SW480 (cell line): ENCODE measurements around the gene MANBA.

Source experiments
- DNase-seq: peaks from one replicate; pipeline ENCODE4 v3.0.0-alpha.2; 2016; ENCODE audit warnings: low spot score

MANBA gene

DNA sequence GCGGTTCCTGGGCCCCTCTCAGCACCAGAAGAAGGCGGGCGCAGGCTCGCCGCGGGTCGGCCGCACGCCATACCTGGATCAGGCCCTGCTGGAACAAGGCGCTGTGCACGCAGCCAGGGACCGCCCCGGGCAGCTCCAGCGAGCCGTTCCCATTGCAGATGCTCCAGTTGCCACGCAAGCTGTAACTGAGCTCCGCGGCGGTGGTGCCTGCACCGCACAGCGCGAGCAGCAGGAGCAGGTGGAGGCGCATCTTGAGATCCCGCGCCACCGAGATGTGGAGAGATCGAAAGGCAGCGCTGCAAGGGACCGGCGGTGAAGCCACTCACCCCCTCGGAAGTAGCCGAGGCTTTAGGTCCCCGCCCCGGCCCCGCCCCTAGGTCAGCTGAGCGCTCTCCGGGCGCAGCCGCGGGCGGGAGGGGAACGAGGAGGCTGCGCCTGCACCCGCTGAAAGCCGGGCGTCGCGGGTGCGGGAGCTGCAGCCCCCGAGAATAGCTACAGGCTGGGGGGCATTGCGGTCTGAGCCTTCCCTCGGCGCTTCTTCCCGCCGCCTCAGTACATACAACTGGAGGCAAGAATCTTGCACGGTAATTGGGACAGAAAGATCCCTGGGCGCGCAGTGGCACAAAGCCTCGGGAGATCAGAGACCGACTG lies at the start of gene MANBA:
Gene MANBA (minus strand): TSS at position 324 of the 651 bp plus-strand sequence. CDS start 74 bp downstream, at position 250.
- DNase-seq = peak; percentile 70

DNA sequence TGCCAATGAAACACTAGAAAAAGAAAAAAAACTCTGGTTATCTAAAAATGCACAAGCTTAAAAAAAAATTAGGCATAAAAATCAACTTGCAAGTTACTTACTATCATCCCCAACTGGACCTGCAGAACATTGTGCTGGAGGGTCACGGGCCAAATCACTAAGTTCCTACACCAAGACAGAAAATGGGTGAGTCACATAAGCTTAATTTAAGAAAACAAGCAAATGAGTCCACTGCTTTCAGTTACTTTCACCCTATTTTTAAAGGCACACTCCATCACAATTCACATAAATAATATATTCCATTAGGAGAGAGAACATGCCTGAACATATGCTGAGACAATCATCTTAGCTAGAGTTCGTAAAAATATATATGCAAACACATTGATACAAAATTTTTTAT lies 48.9 kb upstream of the MANBA start:
- DNase-seq = no peak

DNA sequence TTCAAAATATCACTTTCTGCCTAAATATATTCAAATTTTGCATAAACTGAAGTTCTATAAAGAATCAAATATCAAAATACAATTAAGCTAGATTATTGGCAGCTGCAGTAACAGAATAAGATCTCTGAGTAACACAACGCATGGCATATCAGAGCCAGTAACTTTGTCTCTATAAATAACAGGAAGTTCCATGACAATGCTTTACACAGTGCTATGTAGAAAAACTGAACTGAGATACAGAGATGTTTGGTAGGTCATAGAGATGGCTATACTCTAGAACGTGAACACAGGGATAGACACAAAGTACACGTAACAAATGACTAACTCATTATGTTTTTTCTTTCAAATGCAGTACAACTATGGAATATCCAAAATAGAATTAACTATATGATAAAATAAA lies 48.4 kb upstream of the MANBA start:
- no peak for DNase-seq

DNA sequence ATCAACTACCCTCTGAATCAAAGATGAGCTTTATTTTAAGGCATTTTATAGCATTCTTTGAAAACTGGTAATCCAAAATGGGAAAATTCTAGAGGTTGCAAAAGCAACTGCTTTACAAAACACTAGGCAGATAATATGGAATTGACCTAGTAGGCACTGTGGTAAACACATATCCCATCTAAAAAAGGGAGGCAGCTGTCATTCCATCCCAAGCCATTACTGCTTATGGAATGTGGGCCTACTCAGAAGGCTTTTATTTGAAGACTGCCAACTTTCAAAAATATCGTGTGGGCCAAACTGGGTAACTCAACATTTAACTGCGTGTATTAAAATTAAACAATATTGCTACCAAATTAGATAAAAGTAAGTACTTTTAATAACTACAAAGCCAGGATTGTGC lies 47.2 kb upstream of the MANBA start:
- no peak for DNase-seq

DNA sequence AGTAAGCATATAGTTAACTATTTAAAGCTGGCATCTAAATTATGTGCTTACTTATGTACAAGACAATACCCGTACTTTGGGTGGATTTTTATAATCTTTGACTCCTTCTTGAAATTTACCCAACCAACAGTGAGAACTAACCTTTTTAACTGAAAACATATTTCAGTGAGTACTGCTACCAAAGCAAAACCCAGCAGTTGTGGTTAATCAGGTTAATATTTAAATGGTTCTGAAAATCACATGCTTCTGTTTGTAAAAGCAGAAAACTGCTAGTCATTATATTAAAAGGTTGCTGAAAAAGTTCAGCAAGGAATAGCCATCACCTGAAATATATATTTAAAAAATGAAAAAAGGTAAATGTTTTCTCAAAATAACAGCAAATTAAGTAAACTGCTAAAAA lies 46.6 kb upstream of the MANBA start:
- DNase-seq = no peak

DNA sequence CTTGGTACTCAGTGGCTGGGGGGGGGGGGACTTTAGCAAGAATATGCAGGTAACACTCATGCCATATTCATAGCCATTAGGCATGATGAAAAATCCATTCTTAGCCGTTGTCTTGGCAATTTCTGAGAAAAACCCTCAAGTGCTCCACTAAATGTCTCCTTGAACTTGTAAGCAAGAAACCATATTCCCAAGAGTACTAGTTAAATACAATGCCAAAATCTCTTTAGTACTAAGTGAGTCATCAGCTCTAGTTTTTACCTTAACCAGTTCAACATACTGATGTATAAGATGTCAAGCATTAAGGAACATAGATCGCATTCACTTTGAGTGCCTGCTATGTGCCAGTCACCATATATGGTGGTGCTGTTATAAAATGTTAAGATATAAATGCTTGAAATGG lies 39.0 kb upstream of the MANBA start:
- DNase-seq = no peak

DNA sequence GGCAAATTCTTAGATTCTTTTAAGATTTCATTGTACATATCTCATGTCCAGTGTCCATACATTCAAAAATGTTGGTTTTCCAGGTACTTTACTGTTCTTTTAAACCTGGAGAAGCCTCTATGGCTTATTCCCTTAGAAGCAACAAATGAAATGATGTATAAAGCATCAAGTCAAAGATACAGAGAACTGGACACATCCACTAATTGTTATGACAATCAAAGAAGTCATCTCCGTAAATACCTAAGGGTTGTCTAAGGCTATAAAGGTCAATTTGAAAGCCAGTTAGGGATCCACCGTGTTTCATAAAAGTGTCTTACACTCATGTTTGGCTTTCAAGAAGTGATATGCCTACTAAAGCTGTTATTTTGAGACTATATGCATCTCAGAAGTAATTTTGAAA lies 34.2 kb upstream of the MANBA start:
- DNase-seq = no peak

DNA sequence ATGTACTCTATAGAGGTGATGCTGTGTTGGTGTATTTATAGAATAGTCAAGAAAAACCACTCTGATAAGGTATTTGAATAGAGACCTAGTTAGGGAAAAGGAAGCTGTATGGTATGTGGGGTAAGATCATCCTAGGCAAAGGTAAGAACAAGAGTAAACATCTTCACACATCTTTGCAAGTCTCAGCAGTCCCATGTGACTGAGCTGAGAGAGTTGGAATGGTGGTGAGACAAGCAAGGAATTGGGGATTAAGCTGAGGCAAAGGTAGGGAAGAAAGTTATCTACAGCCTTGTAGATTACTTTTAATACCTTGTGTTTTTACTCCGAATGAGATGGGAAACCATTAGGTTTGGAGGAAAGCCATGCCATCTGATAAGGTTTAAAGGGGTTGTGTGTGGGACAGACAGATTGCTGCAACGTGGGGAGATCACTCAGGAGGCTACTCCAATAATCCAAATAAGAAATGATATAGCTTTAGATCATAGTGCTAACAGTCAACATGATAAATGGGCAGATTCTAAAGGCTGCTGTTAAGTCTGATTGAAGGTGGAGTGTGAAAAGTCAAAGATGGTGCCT lies 31.7 kb upstream of the MANBA start:
- DNase-seq = no peak

DNA sequence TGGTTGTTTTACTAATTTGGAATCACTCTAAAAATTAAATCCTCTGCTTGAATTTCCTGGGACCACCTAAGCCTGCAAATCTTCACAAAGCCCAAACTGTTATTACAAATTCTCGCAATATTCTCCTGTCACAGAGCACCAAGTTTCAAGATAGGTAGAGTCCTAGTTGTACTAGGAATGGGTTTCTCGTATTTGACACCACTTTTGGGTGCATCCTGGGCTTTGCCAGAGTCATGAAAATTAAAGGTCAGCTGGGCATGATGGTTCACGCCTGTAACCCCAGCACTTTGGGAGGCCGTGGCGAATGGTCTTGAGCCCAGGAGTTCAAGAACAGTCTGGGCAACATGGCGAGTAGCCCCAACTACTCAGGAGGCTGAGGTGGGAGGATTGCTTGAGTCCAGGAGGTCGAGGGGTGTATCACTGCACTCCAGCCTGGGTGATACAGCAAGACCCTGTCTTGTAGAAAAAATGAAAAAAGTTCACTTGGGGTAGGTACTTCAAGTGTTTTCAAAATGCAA lies 30.6 kb upstream of the MANBA start:
- no peak for DNase-seq

DNA sequence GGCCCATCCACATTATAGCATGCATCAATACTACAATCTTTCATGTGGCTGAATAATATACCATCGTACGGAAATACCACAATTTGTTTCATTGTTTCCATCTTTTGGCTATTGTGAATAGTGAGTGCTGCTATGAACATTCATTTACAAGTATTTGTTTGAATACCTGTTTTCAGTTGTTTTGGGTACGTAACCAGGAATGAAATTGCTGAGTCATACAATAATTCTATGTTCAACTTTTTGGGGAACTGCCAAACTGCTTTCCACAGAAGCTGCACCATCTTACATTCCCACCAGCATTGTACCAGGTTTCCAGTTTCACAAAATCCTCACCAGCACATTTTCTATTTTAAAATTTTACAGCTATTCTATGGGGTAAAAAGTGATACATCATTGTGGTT lies 28.5 kb upstream of the MANBA start:
- no peak for DNase-seq

DNA sequence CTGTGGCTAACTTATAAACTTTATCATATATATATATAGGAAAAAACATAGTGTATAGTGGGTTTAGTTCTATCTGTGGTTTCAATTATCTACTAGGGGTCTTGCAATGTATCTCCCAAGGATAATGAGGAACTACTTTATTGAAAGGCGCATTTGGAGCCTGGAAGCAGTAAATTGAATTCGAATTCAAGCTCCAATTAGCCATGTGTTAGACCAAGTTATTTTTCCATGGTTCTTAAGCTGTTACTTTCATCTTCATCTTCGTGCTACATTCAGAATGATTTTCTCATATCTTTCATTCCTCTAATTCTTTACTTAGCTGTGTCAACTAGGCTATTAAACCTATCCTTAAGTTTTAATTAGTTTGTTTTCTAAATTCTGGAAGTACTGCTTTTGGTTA lies 27.2 kb upstream of the MANBA start:
- DNase-seq = no peak

DNA sequence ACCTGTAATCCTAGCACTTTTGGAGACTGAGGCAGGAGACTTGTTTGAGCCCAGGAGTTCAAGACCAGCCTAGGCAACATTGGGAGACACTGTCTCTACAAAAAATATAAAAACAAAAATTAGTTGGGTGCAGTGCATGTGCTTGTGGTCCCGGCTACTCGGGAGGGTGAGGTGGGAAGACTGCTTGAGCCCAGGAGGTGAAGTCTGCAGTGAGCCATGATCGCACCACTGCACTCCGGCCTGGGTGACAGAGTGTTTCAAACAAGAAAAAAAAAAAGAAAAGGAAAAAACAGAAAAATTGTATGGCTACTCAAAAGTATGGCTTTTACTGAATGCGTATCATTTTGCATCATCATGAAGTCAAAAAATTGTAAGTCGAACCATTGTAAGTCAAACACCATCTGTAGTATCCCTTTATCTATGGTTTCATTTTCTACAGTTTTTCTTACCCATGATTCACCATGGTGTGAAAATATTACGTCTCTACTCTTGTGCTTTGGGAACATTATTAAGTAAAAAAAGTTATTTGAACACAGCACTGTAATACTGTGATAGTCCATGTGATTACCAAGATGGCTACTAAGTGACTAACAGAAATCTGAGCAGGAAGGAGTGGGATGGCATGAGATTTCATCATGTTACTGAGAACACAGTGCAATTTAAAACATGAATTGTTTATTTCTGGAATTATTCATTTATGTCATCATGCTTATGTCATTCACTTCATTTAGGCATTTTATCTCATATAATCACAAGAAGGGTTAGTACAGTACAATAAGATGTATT lies 26.5 kb upstream of the MANBA start:
- peak; percentile 32 for DNase-seq

DNA sequence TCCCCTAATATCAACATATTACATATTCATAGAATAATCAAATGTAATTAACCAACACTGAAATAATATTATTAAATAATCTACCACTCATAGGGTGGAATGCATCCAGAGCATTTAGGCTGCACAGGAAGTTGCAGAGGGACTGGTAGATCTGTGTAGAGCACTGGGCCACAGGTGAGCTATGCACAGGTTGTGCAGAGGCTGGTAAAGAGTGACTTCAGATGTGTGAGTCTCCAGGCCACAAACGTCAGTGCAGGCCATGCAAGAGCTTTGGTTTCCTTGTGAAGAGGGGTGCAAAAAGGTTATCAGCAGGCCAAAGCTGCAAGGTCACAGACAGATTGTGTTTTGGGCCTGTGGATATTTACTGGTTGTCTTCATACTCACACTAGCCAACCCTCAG lies 25.5 kb upstream of the MANBA start:
- no peak for DNase-seq

DNA sequence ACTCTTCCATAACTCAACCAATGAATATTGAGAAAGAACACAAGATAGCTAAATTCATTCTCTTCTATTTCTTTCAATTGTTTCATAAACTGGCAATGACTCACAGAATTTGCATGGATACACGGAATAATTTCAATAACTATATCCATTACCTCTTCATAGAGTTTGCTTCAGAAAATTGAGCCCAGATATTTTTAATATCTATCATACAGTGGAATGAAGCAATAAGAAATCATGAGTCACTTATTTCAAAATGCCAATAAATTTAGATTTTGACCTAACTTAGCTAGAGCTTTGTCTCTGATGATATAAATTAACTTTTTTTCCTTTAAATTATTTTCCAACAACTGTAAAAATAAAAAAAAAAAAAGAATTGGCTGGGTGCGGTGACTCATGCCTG lies 22.2 kb upstream of the MANBA start:
- no peak for DNase-seq

DNA sequence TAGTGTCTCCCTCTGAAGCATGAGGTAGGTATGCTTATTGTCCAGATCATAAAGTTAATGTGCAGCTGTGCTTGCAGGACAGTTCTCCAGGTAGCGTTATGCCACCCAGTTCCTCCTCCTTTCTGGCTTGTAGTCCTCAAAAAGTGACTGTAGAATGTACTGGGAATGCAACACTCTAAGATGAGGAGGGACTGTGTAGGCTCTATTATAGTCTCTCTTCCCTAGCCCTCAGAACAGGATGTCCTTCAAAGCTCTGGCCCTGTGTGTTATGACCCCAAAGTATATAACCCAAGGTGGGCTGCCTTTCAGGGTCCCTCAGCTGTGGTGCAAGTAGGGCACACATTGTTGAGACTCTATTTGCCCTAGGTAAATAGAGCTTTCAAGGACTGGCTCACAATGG lies 20.8 kb upstream of the MANBA start:
- DNase-seq = no peak

DNA sequence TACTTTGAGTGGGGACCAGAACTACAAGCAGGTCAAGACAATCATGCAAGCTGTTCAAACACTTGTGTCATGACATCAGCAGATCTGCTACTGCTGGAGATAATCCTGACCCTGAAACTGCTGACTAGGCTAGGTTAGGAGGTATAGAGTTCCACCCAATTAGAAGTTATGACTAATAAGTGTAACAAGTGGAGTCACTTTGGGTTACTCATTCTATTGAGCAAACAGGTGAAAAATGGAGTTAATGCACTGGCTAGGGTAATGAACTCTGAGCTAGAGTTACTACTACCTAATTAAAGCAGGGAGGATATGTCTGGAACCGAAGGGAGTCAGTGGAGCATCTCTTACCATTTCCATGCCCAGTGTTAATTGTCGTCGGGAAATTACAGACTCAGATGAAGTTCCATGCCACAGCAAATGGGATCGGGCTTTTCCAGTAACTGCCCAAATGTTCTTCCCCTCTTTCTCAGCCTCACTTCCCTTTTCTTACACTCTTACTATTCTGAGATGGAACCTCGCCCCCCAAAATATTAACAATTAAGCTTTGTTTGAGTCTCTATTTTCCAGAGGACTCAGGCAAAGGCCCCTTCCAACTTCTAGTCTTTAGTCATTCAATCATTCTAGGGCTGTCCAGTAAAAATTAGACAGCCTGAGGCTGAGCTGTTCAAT lies 19.8 kb upstream of the MANBA start:
- DNase-seq = no peak

DNA sequence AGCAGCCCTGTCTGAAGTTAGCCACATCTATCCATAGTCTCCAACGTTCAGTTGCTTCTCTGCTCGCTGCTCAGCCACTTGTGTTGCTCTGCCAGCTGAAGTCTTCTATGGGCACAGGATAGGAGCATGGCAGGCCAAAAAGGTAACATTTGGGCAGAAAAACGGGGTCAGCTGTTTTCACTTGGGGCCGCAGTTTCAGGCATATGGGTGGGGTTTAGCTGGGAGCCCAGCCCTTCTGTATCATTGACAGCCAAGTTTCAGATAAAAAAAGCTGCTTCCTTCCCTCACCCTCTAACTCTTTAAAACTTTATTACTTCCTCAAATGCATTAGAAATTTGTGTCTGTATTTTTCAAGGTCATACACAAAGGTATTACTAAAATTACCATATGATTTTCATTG lies 18.4 kb upstream of the MANBA start:
- no peak for DNase-seq

DNA sequence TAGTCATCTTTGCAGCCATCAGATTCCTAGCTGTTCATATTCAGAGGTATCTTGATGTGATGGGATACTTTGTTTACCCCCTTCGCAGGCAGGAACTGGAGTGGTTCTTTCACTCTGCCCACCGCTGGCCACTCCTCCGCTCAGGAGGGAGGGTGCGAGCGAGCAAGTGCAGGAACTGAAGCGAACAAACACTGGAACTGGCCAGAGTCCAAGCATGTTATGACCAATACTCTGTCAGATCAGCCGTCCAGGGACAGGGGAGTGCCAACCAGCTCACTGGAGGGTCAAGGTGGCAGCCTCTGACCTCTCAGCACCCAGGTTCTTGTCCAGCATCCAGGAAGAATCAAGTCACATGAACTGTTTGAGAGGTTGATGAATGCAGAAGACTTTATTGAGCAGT lies 18.0 kb upstream of the MANBA start:
- no peak for DNase-seq

DNA sequence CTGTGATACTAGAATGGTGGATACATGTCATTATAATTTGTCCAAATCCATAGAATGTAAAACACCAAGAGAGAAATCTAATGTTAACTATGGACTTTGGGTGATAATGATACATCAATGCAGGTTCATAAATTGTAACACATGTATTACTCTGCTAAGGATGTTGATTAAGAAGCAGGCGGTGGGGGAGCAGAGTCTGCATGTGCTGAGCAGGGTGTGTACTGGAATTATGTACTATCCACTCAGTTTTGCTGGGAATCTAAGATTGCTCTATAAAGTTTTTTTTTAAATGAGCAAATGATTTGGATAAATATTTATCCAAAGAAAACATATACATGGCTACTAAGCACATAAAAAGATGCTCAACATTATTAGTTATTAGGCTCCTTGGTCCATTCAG lies 15.0 kb upstream of the MANBA start:
- no peak for DNase-seq

DNA sequence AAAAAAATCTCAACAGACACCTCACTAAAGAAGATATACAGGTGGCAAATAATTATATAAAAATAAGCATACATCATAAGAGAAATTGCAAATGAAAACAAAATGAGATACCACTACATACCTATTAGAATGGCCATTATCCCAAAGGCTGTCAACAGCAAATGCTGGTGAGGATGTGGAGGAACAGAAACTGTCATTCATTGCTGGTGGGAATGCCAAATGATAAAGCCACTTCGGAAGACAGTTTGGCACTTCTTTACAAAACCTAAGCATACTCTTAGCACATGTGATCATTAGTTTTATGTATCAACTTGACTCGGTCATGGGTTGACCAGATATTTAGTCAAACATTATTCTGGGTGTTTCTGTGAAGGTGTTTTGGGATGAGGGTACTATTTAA lies 13.5 kb upstream of the MANBA start:
- no peak for DNase-seq

DNA sequence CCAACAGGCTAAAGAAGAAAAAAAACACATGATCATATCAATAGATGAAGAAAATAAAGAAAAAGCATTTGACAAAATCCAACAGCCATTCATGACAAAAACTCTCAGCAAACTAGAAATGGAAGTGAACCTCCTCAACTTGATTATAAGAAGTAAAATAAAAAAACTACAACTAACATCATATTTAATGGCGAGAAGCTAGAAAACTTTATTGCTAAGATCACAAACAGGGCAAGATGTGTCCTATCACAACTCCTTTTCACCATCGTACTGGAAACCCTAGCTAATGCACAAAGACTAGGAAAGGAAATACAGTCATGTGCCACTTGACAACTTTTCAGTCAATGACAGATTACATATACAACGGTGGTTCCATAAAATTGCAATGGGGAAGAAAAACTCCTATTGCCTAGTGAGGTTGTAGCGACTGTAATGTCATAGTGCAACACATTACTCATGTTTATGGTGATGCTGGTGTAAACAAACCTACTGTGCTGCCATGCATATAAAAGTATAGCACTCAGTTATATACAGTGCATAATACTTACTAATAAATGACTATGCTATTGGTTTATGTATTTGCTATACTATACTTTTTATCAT lies 12.1 kb upstream of the MANBA start:
- DNase-seq = no peak

DNA sequence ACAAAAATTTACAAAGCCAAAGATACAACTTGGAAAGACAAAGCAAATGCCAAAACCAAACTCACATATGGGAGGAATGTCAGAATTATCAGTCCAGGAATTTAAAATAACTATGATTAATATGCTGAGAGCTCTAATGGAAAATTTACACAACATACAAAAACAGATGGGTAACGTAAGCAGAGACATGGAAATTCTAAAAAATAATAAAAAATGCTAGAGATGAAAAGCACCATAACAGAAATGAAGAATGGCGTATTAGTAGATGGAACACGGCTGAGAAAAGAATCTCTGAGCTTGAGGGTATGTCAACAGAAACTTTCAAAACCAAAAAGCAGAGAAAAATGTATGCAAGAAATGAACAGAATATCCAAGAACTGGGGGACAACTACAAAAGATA lies 4.1 kb upstream of the MANBA start:
- no peak for DNase-seq
